CD4-positive, alpha-beta T cell treated with Interleukin-1 beta for 1 hour (primary cell): ENCODE measurements around the gene DYNLT3.

Experiments
- DNase-seq, 2 donors: peaks; one replicate each; pipeline ENCODE4 v3.0.0-alpha.2; 2020 to 2022

The DYNLT3 gene

GRCh38 chrX:37834937-37835336 lies 12.4 kb downstream of the DYNLT3 start:
- no peak for DNase-seq

GRCh38 chrX:37830371-37830770 lies 17.0 kb downstream of the DYNLT3 start:
- DNase-seq: no peak

DNA sequence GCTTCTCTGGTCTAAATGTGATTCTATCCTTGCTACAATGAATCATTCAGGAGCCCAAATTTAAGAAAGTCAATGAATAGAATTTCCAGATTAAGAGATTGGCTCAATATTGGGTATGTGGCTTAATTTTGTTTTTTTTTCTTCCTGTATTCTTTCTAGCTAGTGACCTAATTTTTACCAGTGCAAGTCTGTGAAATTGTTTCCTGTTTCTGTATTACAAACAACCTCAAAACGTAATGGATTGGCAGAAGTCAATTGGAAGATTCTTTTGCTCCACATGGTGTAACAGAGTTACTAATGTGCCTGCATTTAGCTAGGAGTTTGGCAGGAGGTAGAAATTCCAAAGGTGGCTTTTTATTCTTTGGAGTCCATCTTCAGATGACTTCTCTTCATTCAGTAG lies 17.6 kb downstream of the DYNLT3 start:
- no peak for DNase-seq

DNA sequence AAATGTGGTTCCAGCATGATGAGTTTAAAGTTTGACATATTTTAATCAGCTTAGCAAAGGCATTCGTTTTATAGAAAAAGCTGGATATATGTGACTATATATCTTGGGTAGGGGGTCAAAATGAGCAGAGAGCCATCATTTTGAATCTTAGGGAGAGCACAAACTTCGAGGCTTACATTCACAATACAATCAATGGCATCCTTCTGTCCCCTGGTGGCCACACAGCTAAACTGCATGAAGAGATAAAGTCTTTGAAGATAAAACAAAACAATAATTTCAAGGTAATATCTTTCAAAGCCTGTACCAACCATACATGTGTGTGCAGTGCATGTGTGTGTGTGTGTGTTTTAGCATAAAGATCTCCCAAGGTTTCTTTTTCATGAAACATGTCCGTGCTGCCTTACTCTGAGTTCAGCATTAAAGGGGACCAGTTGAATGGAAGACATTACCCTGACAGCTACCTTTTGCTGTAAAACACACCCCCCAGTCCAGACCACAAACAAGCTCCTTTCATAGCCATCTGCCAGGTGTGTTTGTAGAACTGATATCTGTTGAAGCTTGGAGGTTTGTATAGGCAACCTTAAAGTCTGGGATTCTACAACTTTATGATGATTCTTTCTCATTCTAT lies 22.0 kb downstream of the DYNLT3 start:
- peak; percentile 57 to 63 for DNase-seq

DNA sequence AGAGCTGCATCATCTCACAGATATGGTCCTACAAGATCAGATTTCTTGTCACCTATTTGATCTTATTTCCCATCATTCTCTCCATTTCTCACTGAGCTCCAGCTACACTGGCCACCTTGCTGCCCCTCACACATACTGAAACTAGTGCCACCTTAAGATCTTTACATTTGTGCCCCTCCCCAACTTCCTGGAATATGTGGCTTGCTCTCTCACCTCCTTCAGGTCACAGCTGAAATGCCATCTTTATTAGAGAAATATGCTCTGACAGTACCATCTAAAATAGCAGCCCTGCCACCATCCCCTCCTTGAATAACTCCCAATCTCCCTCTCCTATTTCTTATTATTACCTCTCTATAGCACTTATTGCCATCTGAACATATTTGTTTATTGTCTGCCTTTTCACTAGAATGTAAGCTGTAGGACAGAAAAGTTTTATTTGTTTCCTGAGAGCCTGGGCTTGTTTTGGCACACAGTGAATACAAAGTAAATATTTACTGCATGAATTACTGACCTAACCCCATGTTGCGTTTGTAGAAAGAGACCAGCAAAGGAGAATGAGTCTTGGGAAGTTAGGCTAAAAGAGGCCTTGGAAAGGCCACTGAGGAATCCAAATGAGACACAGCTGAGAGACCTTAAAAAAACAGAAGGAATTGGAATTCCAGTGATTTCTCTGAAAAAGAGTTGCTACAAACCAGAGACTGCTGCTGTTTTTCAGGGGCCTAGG lies 22.7 kb downstream of the DYNLT3 start:
- DNase-seq: no peak

- no peak for DNase-seq
Measured at GRCh38 chrX:37820646-37821045, 26.7 kb downstream of the DYNLT3 start.

DNA sequence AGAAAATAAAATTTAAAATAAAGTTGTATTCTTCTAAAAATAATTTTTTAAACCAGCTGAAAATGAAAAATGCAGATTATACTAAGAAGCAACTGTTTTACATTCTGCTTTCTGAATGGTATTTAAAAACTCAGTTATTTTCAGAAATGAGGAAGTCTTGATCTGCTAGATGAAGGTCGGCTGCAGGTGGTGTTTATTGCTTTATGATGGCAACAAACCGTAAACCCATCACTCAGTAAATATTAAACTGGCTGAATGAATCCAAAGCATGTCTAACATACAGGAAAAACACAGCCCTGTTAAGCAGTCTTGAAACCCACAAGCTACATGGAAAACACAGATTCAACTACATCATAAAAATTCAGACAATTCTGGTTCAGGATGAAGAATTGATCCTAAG lies 29.3 kb downstream of the DYNLT3 start:
- peak in 1 of 2 donors; percentile 30 for DNase-seq

DNA sequence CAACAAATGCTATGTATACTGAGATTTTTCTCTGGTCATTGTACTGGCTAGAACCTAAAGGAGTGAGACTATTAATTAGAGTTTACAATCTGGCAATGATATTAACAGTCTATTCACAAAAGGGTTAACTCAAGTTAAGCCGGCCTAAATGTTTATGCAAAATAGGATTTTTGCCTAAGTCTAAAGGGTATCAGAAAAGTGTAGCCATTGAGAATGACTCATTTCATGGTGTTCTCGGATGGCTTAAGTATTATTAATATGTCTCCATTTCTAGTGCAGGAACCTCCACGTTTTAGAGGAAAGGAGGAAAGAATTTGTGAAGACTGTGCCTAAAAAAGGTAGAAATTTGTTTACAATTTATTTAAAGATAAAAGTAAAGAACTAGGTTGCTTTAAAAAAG lies 29.8 kb downstream of the DYNLT3 start:
- DNase-seq: no peak

DNA sequence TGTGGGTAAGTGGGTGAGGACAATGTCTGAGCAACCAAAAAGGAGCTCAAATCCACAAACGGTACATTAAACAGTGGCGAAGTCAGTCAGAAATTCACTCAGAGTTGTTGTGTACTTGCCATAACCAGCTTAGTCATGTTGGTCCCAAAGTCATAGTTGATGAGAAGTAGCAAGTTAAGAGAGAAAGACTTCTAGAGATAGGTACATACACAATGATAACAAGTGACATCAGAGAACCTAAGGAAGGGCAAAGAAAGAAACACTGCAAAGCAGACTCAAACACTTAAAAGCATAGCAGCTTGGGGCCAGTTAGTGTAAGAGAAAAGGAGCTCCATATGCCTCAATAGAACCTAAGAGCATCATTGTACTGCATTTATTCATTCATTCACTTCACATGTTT lies 30.2 kb downstream of the DYNLT3 start:
- DNase-seq: no peak

GRCh38 chrX:37816766-37817165 lies 30.6 kb downstream of the DYNLT3 start:
- DNase-seq: no peak

- DNase-seq: no peak
Measured at GRCh38 chrX:37815366-37815765, 32.0 kb downstream of the DYNLT3 start.

GRCh38 chrX:37813570-37813969 lies 33.8 kb downstream of the DYNLT3 start:
- no peak for DNase-seq

- DNase-seq: no peak
Measured at GRCh38 chrX:37812110-37812509, 35.3 kb downstream of the DYNLT3 start.

- no peak for DNase-seq
Measured at GRCh38 chrX:37809970-37810369, 37.4 kb downstream of the DYNLT3 start.

- DNase-seq: no peak
Measured at GRCh38 chrX:37803057-37803456, 44.3 kb downstream of the DYNLT3 start.

DNA sequence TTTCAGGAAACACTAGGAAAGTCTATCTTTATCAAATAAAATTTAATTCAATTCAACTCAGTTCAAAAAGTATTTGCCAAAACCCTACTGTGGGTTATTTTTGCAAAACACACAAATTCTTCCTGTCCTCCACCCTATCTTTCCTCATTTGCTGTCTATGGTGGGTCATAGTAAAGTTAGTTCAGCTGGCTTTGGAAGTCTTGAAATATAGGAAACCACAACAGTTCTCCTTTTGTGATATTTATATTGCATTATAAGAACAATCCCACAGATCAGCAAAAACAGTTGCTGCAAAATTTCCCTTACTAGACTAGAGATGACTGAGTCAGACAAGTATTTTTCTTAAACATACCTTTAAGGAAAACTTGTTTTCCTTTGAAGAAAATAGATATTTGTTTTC lies 45.3 kb downstream of the DYNLT3 start:
- DNase-seq: no peak

GRCh38 chrX:37800717-37801116 lies 46.7 kb downstream of the DYNLT3 start:
- DNase-seq: no peak

DNA sequence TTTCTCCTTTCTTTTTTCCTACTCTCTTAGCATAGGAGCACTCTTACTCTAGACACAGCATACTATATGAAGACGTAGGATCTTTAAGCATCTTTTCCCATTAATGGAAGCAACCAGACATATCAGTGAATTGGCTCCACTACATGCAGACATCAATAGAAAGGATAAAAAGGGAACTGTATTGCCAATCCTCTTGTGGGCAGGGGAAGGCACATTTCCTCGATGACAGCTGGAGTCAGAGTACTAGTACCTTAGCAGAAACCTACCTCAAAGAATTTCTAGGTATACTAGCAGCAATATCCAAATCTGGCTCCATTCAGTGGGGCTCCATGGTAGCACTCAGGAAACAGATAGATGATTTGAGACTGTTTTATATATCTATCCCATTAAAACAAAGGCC lies 47.4 kb downstream of the DYNLT3 start:
- no peak for DNase-seq

GRCh38 chrX:37796805-37797204 lies 50.6 kb downstream of the DYNLT3 start:
- DNase-seq: peak in 1 of 2 donors; percentile 65

- DNase-seq: no peak
Measured at GRCh38 chrX:37796310-37796709, 51.1 kb downstream of the DYNLT3 start.
